Neural progenitor cell (in vitro differentiated cells): ENCODE measurements around the gene LARGE1. TPM values are rescaled to one million over a fixed set of nuclear protein-coding genes. Genes with fewer than 3 reads are reported as not detected.

Experiments
- DNase-seq: peaks from one replicate; pipeline ENCODE4 v3.0.0-alpha.2; 2016; ENCODE audit warnings: low spot score
- H2AFZ ChIP-seq: fragments of 200-600 bp; sonication (generic); replicated peaks from 2 replicates; pipeline ENCODE4 v1.6.1; 2016; ENCODE audit warnings: antibody characterized with exemption
- H3F3A ChIP-seq: fragments of 200-600 bp; sonication (generic); 2 replicates; pipeline ENCODE4 v1.6.1; 2016; ENCODE audit warnings: antibody characterized with exemption, low read depth
- H3K27ac ChIP-seq: fragments of 200-600 bp; sonication (generic); 2 replicates; pipeline ENCODE4 v1.5.1; 2016; ENCODE audit warnings: mild to moderate bottlenecking
- H3K27me3 ChIP-seq: fragments of 200-600 bp; sonication (generic); 2 replicates; pipeline ENCODE4 v1.6.1; 2016; ENCODE audit warnings: mild to moderate bottlenecking, moderate library complexity
- H3K36me3 ChIP-seq: fragments of 200-600 bp; sonication (generic); 2 replicates; pipeline ENCODE4 v1.5.1; 2016
- H3K4me1 ChIP-seq: fragments of 200-600 bp; sonication (generic); 2 replicates; pipeline ENCODE4 v1.6.1; 2016; ENCODE audit warnings: mixed run types
- H3K4me2 ChIP-seq: fragments of 200-600 bp; sonication (generic); 2 replicates; pipeline ENCODE4 v1.6.1; 2016
- H3K4me3 ChIP-seq: fragments of 200-600 bp; sonication (generic); 2 replicates; pipeline ENCODE4 v1.5.1; 2016
- H3K79me2 ChIP-seq: fragments of 200-600 bp; sonication (generic); 2 replicates; pipeline ENCODE4 v1.6.1; 2016; ENCODE audit warnings: low read depth
- H3K9ac ChIP-seq: fragments of 200-600 bp; sonication (generic); 2 replicates; pipeline ENCODE4 v1.6.1; 2016
- H3K9me3 ChIP-seq: fragments of 200-600 bp; sonication (generic); 2 replicates; pipeline ENCODE4 v1.5.1; 2016; ENCODE audit warnings: low read depth
- H4K20me1 ChIP-seq: fragments of 200-600 bp; sonication (generic); 2 replicates; pipeline ENCODE4 v1.6.1; 2016; ENCODE audit warnings: low read depth
- H3K27ac Mint-ChIP-seq: 3 replicates; pipeline ENCODE4 v1.8.0; 2021; ENCODE audit warnings: mixed read lengths
- H3K27me3 Mint-ChIP-seq: 2 replicates; pipeline ENCODE4 v1.8.0; 2022; ENCODE audit warnings: low read depth, mild to moderate bottlenecking, inconsistent platforms, moderate library complexity, mixed read lengths; ENCODE audit not compliant: insufficient read depth
- H3K36me3 Mint-ChIP-seq: 3 replicates; pipeline ENCODE4 v1.8.0; 2021; ENCODE audit warnings: mixed read lengths
- H3K4me1 Mint-ChIP-seq: 3 replicates; pipeline ENCODE4 v1.8.0; 2021; ENCODE audit warnings: mixed read lengths
- H3K4me3 Mint-ChIP-seq: 3 replicates; pipeline ENCODE4 v1.8.0; 2021; ENCODE audit warnings: mild to moderate bottlenecking, moderate library complexity, mixed read lengths
- H3K9me3 Mint-ChIP-seq: 3 replicates; pipeline ENCODE4 v1.8.0; 2020; ENCODE audit warnings: mixed read lengths
- CTCF ChIP-seq: fragments of 200-600 bp; sonication (generic); IDR thresholded peaks from 2 replicates; pipeline ENCODE4 v1.5.1; 2017; ENCODE audit warnings: antibody characterized with exemption, mild to moderate bottlenecking
- EZH2 ChIP-seq: fragments of 200-600 bp; sonication (generic); IDR thresholded peaks from 2 replicates; pipeline ENCODE4 v1.6.1; 2017; ENCODE audit warnings: antibody characterized with exemption, mild to moderate bottlenecking, moderate library complexity
- EZH2phosphoT487 ChIP-seq: fragments of 200-600 bp; sonication (generic); IDR thresholded peaks from 2 replicates; pipeline ENCODE4 v1.6.1; 2017; ENCODE audit warnings: antibody characterized with exemption
- total RNA-seq: library from RNA; depleted of rRNA; stranded (reverse); fragments of >200 nt; gene quantifications from 2 replicates; pipeline ENCODE4 v1.2.3, GENCODE V29; 2015; ENCODE audit warnings: low replicate concordance

The LARGE1 gene
- total RNA-seq, 1 donor from 2014 or later = 24.9 TPM

GRCh38 chr22:33438273-33438672, 482.0 kb downstream of the LARGE1 start:
- peaks cover 3% of the 10 kb centered on the region for H3K27me3 Mint-ChIP-seq
- Histone ChIP-seq H3K36me3 (no peaks in the 10 kb centered on the region), H2AFZ (no peak overlapping the region), H3K4me3 (no peak overlapping the region), H3K9me3 (no peaks in the 10 kb centered on the region), H3K4me2 (no peak overlapping the region), H4K20me1 (no peaks in the 10 kb centered on the region), H3K79me2 (no peaks in the 10 kb centered on the region), H3K27ac (no peak overlapping the region), H3K4me1 (no peaks in the 10 kb centered on the region), H3K27me3 (no peaks in the 10 kb centered on the region), H3K9ac (no peak overlapping the region), H3F3A (no peaks in the 10 kb centered on the region)
- peaks cover 3% of the 10 kb centered on the region for H3K36me3 Mint-ChIP-seq
- H3K4me3 Mint-ChIP-seq = no peak overlapping the region
- H3K9me3 Mint-ChIP-seq = no peaks in the 10 kb centered on the region
- peaks cover 3% of the 10 kb centered on the region for H3K4me1 Mint-ChIP-seq
- no peak for DNase-seq
- TF ChIP-seq EZH2phosphoT487 (no peak), EZH2 (no peak), CTCF (no peak)
- H3K27ac Mint-ChIP-seq = no peak overlapping the region

GRCh38 chr22:33431300-33431699, 489.0 kb downstream of the LARGE1 start:
- no peak for DNase-seq
- Histone ChIP-seq H3K4me1 (peaks cover 10% of the 10 kb centered on the region), H3K9me3 (no peaks in the 10 kb centered on the region), H3K79me2 (no peaks in the 10 kb centered on the region), H3K36me3 (no peaks in the 10 kb centered on the region), H3K27me3 (no peaks in the 10 kb centered on the region), H3K9ac (no peak overlapping the region), H3K4me3 (no peak overlapping the region), H3K4me2 (no peak overlapping the region), H4K20me1 (no peaks in the 10 kb centered on the region), H3F3A (no peaks in the 10 kb centered on the region), H2AFZ (no peak overlapping the region), H3K27ac (no peak overlapping the region)
- no peak for TF ChIP-seq EZH2
- TF ChIP-seq CTCF = no peak
- no peak for TF ChIP-seq EZH2phosphoT487
- no peak overlapping the region for H3K4me3 Mint-ChIP-seq
- H3K27ac Mint-ChIP-seq = no peak overlapping the region
- peaks cover 4% of the 10 kb centered on the region for H3K27me3 Mint-ChIP-seq
- no peaks in the 10 kb centered on the region for H3K9me3 Mint-ChIP-seq
- peaks cover 16% of the 10 kb centered on the region for H3K4me1 Mint-ChIP-seq
- H3K36me3 Mint-ChIP-seq = peaks cover 31% of the 10 kb centered on the region

- H3K9me3 ChIP-seq = no peaks in the 10 kb centered on the region
- Mint-ChIP-seq H3K27ac (no peak overlapping the region), H3K36me3 (peaks cover 31% of the 10 kb centered on the region), H3K27me3 (peaks cover 4% of the 10 kb centered on the region), H3K4me1 (peaks cover 16% of the 10 kb centered on the region), H3K4me3 (no peak overlapping the region), H3K9me3 (no peaks in the 10 kb centered on the region)
- no peak for DNase-seq
- no peak for TF ChIP-seq EZH2
- TF ChIP-seq EZH2phosphoT487 = no peak
- TF ChIP-seq CTCF = no peak
- no peaks in the 10 kb centered on the region for H4K20me1 ChIP-seq
- no peak overlapping the region for H3K9ac ChIP-seq
- H2AFZ ChIP-seq = no peak overlapping the region
- no peaks in the 10 kb centered on the region for H3F3A ChIP-seq
- no peaks in the 10 kb centered on the region for H3K36me3 ChIP-seq
- no peak overlapping the region for H3K4me2 ChIP-seq
- peaks cover 10% of the 10 kb centered on the region for H3K4me1 ChIP-seq
- no peak overlapping the region for H3K27ac ChIP-seq
- H3K27me3 ChIP-seq = no peaks in the 10 kb centered on the region
- no peaks in the 10 kb centered on the region for H3K79me2 ChIP-seq
- H3K4me3 ChIP-seq = no peak overlapping the region
These were observed 491.0 kb downstream of the LARGE1 start for GRCh38 chr22:33429281-33429680.
